Liver (tissue), 3 donors: ENCODE measurements around the gene UBE2E2.

ENCODE experiments used
- CTCF ChIP-seq: fragments of 150-350 bp; IDR thresholded peaks from 2 replicates; pipeline ENCODE4 v1.5.1; 2017; ENCODE audit warnings: improper control_type of control experiment, low read depth, low read length; ENCODE audit not compliant: missing input control
- EGR1 ChIP-seq, 2 donors: IDR thresholded peaks; 2 replicates each; pipeline ENCODE4 v1.6.1; 2016 to 2018; ENCODE audit warnings: antibody characterized with exemption in 2 of 2, low read depth in 2 of 2
- MAX ChIP-seq: IDR thresholded peaks from 2 replicates; pipeline ENCODE4 v1.6.1; 2016; ENCODE audit warnings: antibody characterized with exemption
- NR2F2 ChIP-seq: IDR thresholded peaks from 2 replicates; pipeline ENCODE4 v1.6.1; 2016; ENCODE audit warnings: antibody characterized with exemption
- RAD21 ChIP-seq, 2 donors: IDR thresholded peaks; 2 replicates each; pipeline ENCODE4 v1.6.1; 2016; ENCODE audit warnings: antibody characterized with exemption in 2 of 2, mild to moderate bottlenecking in 2 of 2
- REST ChIP-seq: IDR thresholded peaks from 2 replicates; pipeline ENCODE4 v1.6.1; 2016; ENCODE audit warnings: antibody characterized with exemption, mild to moderate bottlenecking
- SP1 ChIP-seq: IDR thresholded peaks from 2 replicates; pipeline ENCODE4 v1.6.1; 2018; ENCODE audit warnings: antibody characterized with exemption, mild to moderate bottlenecking
- TAF1 ChIP-seq: conservative IDR thresholded peaks from 2 replicates; pipeline ENCODE4 v1.6.1; 2016; ENCODE audit warnings: antibody characterized with exemption, mild to moderate bottlenecking
- YY1 ChIP-seq: IDR thresholded peaks from 2 replicates; pipeline ENCODE4 v1.6.1; 2016; ENCODE audit warnings: antibody characterized with exemption, mild to moderate bottlenecking
- ZBTB33 ChIP-seq: IDR thresholded peaks from 2 replicates; pipeline ENCODE4 v1.6.1; 2016; ENCODE audit warnings: antibody characterized with exemption
- donor health status: healthy.
- donor health status: healthy.

- TF ChIP-seq CTCF (no peak), TAF1 (no peak), RAD21 (IDR thresholded peaks at IDR 0.05) (no peak), REST (no peak), SP1 (no peak), NR2F2 (no peak), MAX (no peak), YY1 (no peak), EGR1 (IDR thresholded peaks at IDR 0.05; ENCODE audit: low read depth in 2 of 2) (no peak), ZBTB33 (no peak)
Observed at GRCh38 chr3:23252122-23252521, 49.0 kb downstream of the UBE2E2 start.
